ENCODE data around the gene BCDIN3D.
A peak's percentile ranks its signal among the peaks of the same experiment; 100 is the strongest.

BCDIN3D gene

GRCh38 chr12:49796606-49797448 lies 46.1 kb downstream of the BCDIN3D start:
- no peak overlapping the region for H3K4me3 Mint-ChIP-seq
- intact Hi-C loops (cut with micrococcal nuclease), result no loop called here
- no peaks in the 10 kb centered on the region for H3K9me3 Mint-ChIP-seq
- H3K36me3 Mint-ChIP-seq (ENCODE audit: low read depth), result peaks cover 97% of the 10 kb centered on the region
- no peaks in the 10 kb centered on the region for H3K27me3 Mint-ChIP-seq
- peaks cover 12% of the 10 kb centered on the region for H3K4me1 Mint-ChIP-seq (ENCODE audit: low read depth)
- H3K27ac Mint-ChIP-seq, result peak overlapping the region; percentile 69

GRCh38 chr12:49796155-49796554 lies 46.8 kb downstream of the BCDIN3D start:
- intact Hi-C loops (cut with micrococcal nuclease), result no loop called here
- Mint-ChIP-seq H3K27me3 (no peaks in the 10 kb centered on the region), H3K27ac (no peak overlapping the region), H3K9me3 (no peaks in the 10 kb centered on the region), H3K36me3 (ENCODE audit: low read depth) (peaks cover 97% of the 10 kb centered on the region), H3K4me3 (no peak overlapping the region), H3K4me1 (ENCODE audit: low read depth) (peaks cover 12% of the 10 kb centered on the region)

GRCh38 chr12:49795654-49796105 lies 47.2 kb downstream of the BCDIN3D start:
- Mint-ChIP-seq H3K27ac (no peak overlapping the region), H3K4me1 (ENCODE audit: low read depth) (peaks cover 12% of the 10 kb centered on the region), H3K36me3 (ENCODE audit: low read depth) (peaks cover 97% of the 10 kb centered on the region), H3K9me3 (no peaks in the 10 kb centered on the region), H3K27me3 (no peaks in the 10 kb centered on the region), H3K4me3 (no peak overlapping the region)
- intact Hi-C loops (cut with micrococcal nuclease), result no loop called here

GRCh38 chr12:49794811-49795653 lies 47.9 kb downstream of the BCDIN3D start:
- Mint-ChIP-seq H3K4me3 (no peak overlapping the region), H3K36me3 (ENCODE audit: low read depth) (peaks cover 97% of the 10 kb centered on the region)
- intact Hi-C loops (cut with micrococcal nuclease), result no loop called here

GRCh38 chr12:49794021-49794420 lies 48.9 kb downstream of the BCDIN3D start:
- Mint-ChIP-seq H3K4me1 (ENCODE audit: low read depth) (peaks cover 16% of the 10 kb centered on the region), H3K27ac (no peak overlapping the region), H3K4me3 (no peak overlapping the region), H3K27me3 (no peaks in the 10 kb centered on the region), H3K36me3 (ENCODE audit: low read depth) (peaks cover 94% of the 10 kb centered on the region), H3K9me3 (no peaks in the 10 kb centered on the region)
- intact Hi-C loops (cut with micrococcal nuclease), result no loop called here

More at GRCh38 chr12:49794811-49795653, 47.9 kb downstream of the BCDIN3D start:
- Mint-ChIP-seq H3K27ac (no peak overlapping the region), H3K27me3 (no peaks in the 10 kb centered on the region), H3K4me1 (ENCODE audit: low read depth) (peaks cover 17% of the 10 kb centered on the region), H3K9me3 (no peaks in the 10 kb centered on the region)

- Mint-ChIP-seq H3K27me3 (no peaks in the 10 kb centered on the region), H3K4me1 (ENCODE audit: low read depth) (peaks cover 12% of the 10 kb centered on the region), H3K36me3 (ENCODE audit: low read depth) (peaks cover 90% of the 10 kb centered on the region), H3K9me3 (no peaks in the 10 kb centered on the region), H3K27ac (no peak overlapping the region), H3K4me3 (no peak overlapping the region)
- intact Hi-C loops (cut with micrococcal nuclease), result no loop called here
Observed at GRCh38 chr12:49793620-49794019, 49.3 kb downstream of the BCDIN3D start.

- no peaks in the 10 kb centered on the region for H3K9me3 Mint-ChIP-seq
- H3K4me3 Mint-ChIP-seq, result no peak overlapping the region
- H3K36me3 Mint-ChIP-seq (ENCODE audit: low read depth), result peaks cover 84% of the 10 kb centered on the region
- peaks cover 7% of the 10 kb centered on the region for H3K4me1 Mint-ChIP-seq (ENCODE audit: low read depth)
- intact Hi-C loops (cut with micrococcal nuclease), result no loop called here
- H3K27me3 Mint-ChIP-seq, result no peaks in the 10 kb centered on the region
- no peak overlapping the region for H3K27ac Mint-ChIP-seq
Observed at GRCh38 chr12:49792976-49793580, 49.8 kb downstream of the BCDIN3D start.

- Mint-ChIP-seq H3K27me3 (peaks cover 4% of the 10 kb centered on the region), H3K4me3 (no peak overlapping the region), H3K4me1 (ENCODE audit: low read depth) (peaks cover 5% of the 10 kb centered on the region), H3K36me3 (ENCODE audit: low read depth) (peaks cover 81% of the 10 kb centered on the region), H3K27ac (no peak overlapping the region), H3K9me3 (no peaks in the 10 kb centered on the region)
- intact Hi-C loops (cut with micrococcal nuclease), result no loop called here
Observed at GRCh38 chr12:49792181-49792970, 50.5 kb downstream of the BCDIN3D start.

GRCh38 chr12:49791700-49792099 lies 51.2 kb downstream of the BCDIN3D start:
- Mint-ChIP-seq H3K27ac (no peak overlapping the region), H3K36me3 (ENCODE audit: low read depth) (peaks cover 74% of the 10 kb centered on the region), H3K4me1 (ENCODE audit: low read depth) (peaks cover 5% of the 10 kb centered on the region), H3K4me3 (no peak overlapping the region), H3K27me3 (peaks cover 5% of the 10 kb centered on the region), H3K9me3 (no peaks in the 10 kb centered on the region)
- intact Hi-C loops (cut with micrococcal nuclease), result no loop called here

- no peaks in the 10 kb centered on the region for H3K9me3 Mint-ChIP-seq
- peaks cover 6% of the 10 kb centered on the region for H3K27me3 Mint-ChIP-seq
- H3K4me1 Mint-ChIP-seq (ENCODE audit: low read depth), result peaks cover 5% of the 10 kb centered on the region
- H3K27ac Mint-ChIP-seq, result no peak overlapping the region
- H3K4me3 Mint-ChIP-seq, result no peak overlapping the region
- H3K36me3 Mint-ChIP-seq (ENCODE audit: low read depth), result peaks cover 66% of the 10 kb centered on the region
- intact Hi-C loops (cut with micrococcal nuclease), result no loop called here
Observed at GRCh38 chr12:49790741-49791555, 52.0 kb downstream of the BCDIN3D start.

- H3K4me1 Mint-ChIP-seq (ENCODE audit: low read depth), result peaks cover 5% of the 10 kb centered on the region
- H3K27ac Mint-ChIP-seq, result no peak overlapping the region
- peaks cover 57% of the 10 kb centered on the region for H3K36me3 Mint-ChIP-seq (ENCODE audit: low read depth)
- intact Hi-C loops (cut with micrococcal nuclease), result no loop called here
- H3K9me3 Mint-ChIP-seq, result no peaks in the 10 kb centered on the region
- H3K27me3 Mint-ChIP-seq, result peaks cover 6% of the 10 kb centered on the region
- H3K4me3 Mint-ChIP-seq, result no peak overlapping the region
Observed at GRCh38 chr12:49789992-49790391, 52.9 kb downstream of the BCDIN3D start.

GRCh38 chr12:49787672-49788071 lies 55.2 kb downstream of the BCDIN3D start:
- Mint-ChIP-seq H3K27me3 (peaks cover 6% of the 10 kb centered on the region), H3K4me1 (ENCODE audit: low read depth) (peaks cover 17% of the 10 kb centered on the region), H3K4me3 (no peak overlapping the region), H3K27ac (no peak overlapping the region), H3K9me3 (no peaks in the 10 kb centered on the region), H3K36me3 (ENCODE audit: low read depth) (peaks cover 33% of the 10 kb centered on the region)
- intact Hi-C loops (cut with micrococcal nuclease), result no loop called here

Measured in dendritic cell treated with granulocyte-macrophage colony-stimulating factor and Interleukin-4, amounts not matched to agents 40 ng/mL and 50 ng/mL, for 4 days (primary cell).